ENCODE measurements around the gene RASGRF2.

Gene RASGRF2

GRCh38 chr5:81140441-81140840, 180.3 kb downstream of the RASGRF2 start:
- no peak for DNase-seq (ENCODE audit: low spot score)

GRCh38 chr5:81140943-81141342, 180.8 kb downstream of the RASGRF2 start:
- no peak for DNase-seq (ENCODE audit: low spot score)

- no peak for DNase-seq (ENCODE audit: low spot score)
Observed at GRCh38 chr5:81142108-81142507, 181.9 kb downstream of the RASGRF2 start.

GRCh38 chr5:81145329-81145935, 185.3 kb downstream of the RASGRF2 start:
- no peak for DNase-seq (ENCODE audit: low spot score)

GRCh38 chr5:81146031-81146430, 185.9 kb downstream of the RASGRF2 start:
- no peak for DNase-seq (ENCODE audit: low spot score)

- DNase-seq (ENCODE audit: low spot score): no peak
Observed at GRCh38 chr5:81147011-81147885, 187.1 kb downstream of the RASGRF2 start.

GRCh38 chr5:81147886-81148571, 187.9 kb downstream of the RASGRF2 start:
- no peak for DNase-seq (ENCODE audit: low spot score)

- DNase-seq (ENCODE audit: low spot score): no peak
Observed at GRCh38 chr5:81151546-81151945, 191.4 kb downstream of the RASGRF2 start.

GRCh38 chr5:81154725-81155124, 194.6 kb downstream of the RASGRF2 start:
- no peak for DNase-seq (ENCODE audit: low spot score)

GRCh38 chr5:81156732-81157131, 196.6 kb downstream of the RASGRF2 start:
- no peak for DNase-seq (ENCODE audit: low spot score)

- DNase-seq (ENCODE audit: low spot score): no peak
Observed at GRCh38 chr5:81161012-81161601, 200.9 kb downstream of the RASGRF2 start.

- DNase-seq (ENCODE audit: low spot score): no peak
Observed at GRCh38 chr5:81162501-81162900, 202.3 kb downstream of the RASGRF2 start.

GRCh38 chr5:81163651-81164050, 203.5 kb downstream of the RASGRF2 start:
- DNase-seq (ENCODE audit: low spot score): no peak

GRCh38 chr5:81164476-81164875, 204.3 kb downstream of the RASGRF2 start:
- no peak for DNase-seq (ENCODE audit: low spot score)

- DNase-seq (ENCODE audit: low spot score): no peak
Observed at GRCh38 chr5:81164936-81165335, 204.8 kb downstream of the RASGRF2 start.

GRCh38 chr5:81165493-81166119, 205.4 kb downstream of the RASGRF2 start:
- peak; percentile 53 for DNase-seq (ENCODE audit: low spot score)

- no peak for DNase-seq (ENCODE audit: low spot score)
Observed at GRCh38 chr5:81166430-81166829, 206.3 kb downstream of the RASGRF2 start.

GRCh38 chr5:81167078-81167477, 206.9 kb downstream of the RASGRF2 start:
- no peak for DNase-seq (ENCODE audit: low spot score)

- DNase-seq (ENCODE audit: low spot score): no peak
Observed at GRCh38 chr5:81167544-81167943, 207.4 kb downstream of the RASGRF2 start.

- DNase-seq (ENCODE audit: low spot score): no peak
Observed at GRCh38 chr5:81169924-81170323, 209.8 kb downstream of the RASGRF2 start.

- no peak for DNase-seq (ENCODE audit: low spot score)
Observed at GRCh38 chr5:81171769-81172168, 211.6 kb downstream of the RASGRF2 start.

- DNase-seq (ENCODE audit: low spot score): no peak
Observed at GRCh38 chr5:81172710-81173109, 212.5 kb downstream of the RASGRF2 start.

Measured in germinal center (tissue), 1 donor.